HG03460 (cell line): ENCODE data around the gene SH3BP5.

Source experiments
- ATAC-seq: cut with Tn5 transposase; IDR thresholded peaks from one replicate; pipeline ENCODE4 v1.9.1; 2021; ENCODE audit not compliant: unreplicated experiment

Gene SH3BP5

GRCh38 chr3:15300323-15301078, 31.9 kb downstream of the SH3BP5 start:
- ATAC-seq = no peak

- no peak for ATAC-seq
These were observed 33.4 kb downstream of the SH3BP5 start for GRCh38 chr3:15299036-15299435.

- ATAC-seq = no peak
These were observed 33.9 kb downstream of the SH3BP5 start for GRCh38 chr3:15298504-15298903.

- no peak for ATAC-seq
These were observed 34.6 kb downstream of the SH3BP5 start for GRCh38 chr3:15297608-15298350.

GRCh38 chr3:15295506-15295905, 36.9 kb downstream of the SH3BP5 start:
- no peak for ATAC-seq

- ATAC-seq = no peak
These were observed 37.5 kb downstream of the SH3BP5 start for GRCh38 chr3:15294929-15295328.

GRCh38 chr3:15292765-15293522, 39.4 kb downstream of the SH3BP5 start:
- no peak for ATAC-seq

- ATAC-seq = peak; percentile 87
These were observed 40.5 kb downstream of the SH3BP5 start for GRCh38 chr3:15291589-15292541.

- ATAC-seq = no peak
These were observed 41.6 kb downstream of the SH3BP5 start for GRCh38 chr3:15290736-15291135.

- no peak for ATAC-seq
These were observed 42.7 kb downstream of the SH3BP5 start for GRCh38 chr3:15289661-15290060.

- ATAC-seq = no peak
These were observed 43.9 kb downstream of the SH3BP5 start for GRCh38 chr3:15288331-15289035.

- ATAC-seq = no peak
These were observed 44.6 kb downstream of the SH3BP5 start for GRCh38 chr3:15287565-15288330.

GRCh38 chr3:15286022-15286421, 46.4 kb downstream of the SH3BP5 start:
- ATAC-seq = no peak

- no peak for ATAC-seq
These were observed 48.1 kb downstream of the SH3BP5 start for GRCh38 chr3:15284121-15284889.

GRCh38 chr3:15283702-15284101, 48.7 kb downstream of the SH3BP5 start:
- ATAC-seq = no peak

- ATAC-seq = no peak
These were observed 50.6 kb downstream of the SH3BP5 start for GRCh38 chr3:15281817-15282216.

GRCh38 chr3:15280853-15281532, 51.4 kb downstream of the SH3BP5 start:
- no peak for ATAC-seq
